Right cardiac atrium (tissue), 5 donors: ENCODE measurements around the gene SH3RF1. TPM values are rescaled to one million over a fixed set of nuclear protein-coding genes. Genes with fewer than 3 reads are reported as not detected.

Experiments
- ATAC-seq, 2 donors: fragments of 200-7000 bp; cut with Tn5 transposase; one replicate each; pipeline versions ENCODE4 v1.8.0 to v1.9.1; 2020; ENCODE audit warnings: moderate library complexity in 2 of 2, mild to moderate bottlenecking in 1 of 2
- DNase-seq, 3 donors: peaks; one replicate each; pipeline ENCODE4 v3.0.0-alpha.2; 2020
- H3K27ac ChIP-seq: one replicate; pipeline ENCODE4 v1.5.1; 2013; ENCODE audit warnings: mild to moderate bottlenecking, low read length, control low read depth, moderate library complexity
- H3K27me3 ChIP-seq: one replicate; pipeline ENCODE4 v1.6.1; 2013; ENCODE audit not compliant: control insufficient read depth, insufficient read depth
- H3K4me1 ChIP-seq: one replicate; pipeline ENCODE4 v1.6.1; 2013; ENCODE audit warnings: low read length; ENCODE audit not compliant: control insufficient read depth, insufficient read depth
- H3K4me3 ChIP-seq: one replicate; pipeline ENCODE4 v1.5.1; 2013; ENCODE audit warnings: low read length, control low read depth
- H3K9me3 ChIP-seq: one replicate; pipeline ENCODE4 v1.6.1; 2013; ENCODE audit warnings: low read length; ENCODE audit not compliant: control insufficient read depth
- WGBS: extraction: QIAGEN DNeasy Blood & Tissue Kit; methylation state at CpG from one replicate; pipeline ENCODE4 v1.1.7; 2013; 5-methylcytosine and 5-hydroxymethylcytosine counted together
- intact Hi-C, 4 donors: fragments of 100-400 bp; cut with DNase I; formaldehyde crosslinking; loops; one replicate each; pipeline versions ENCODE4 v1.11.0 to v1.14.0; 2022 to 2023
- polyA plus RNA-seq: library from polyadenylated mRNA; stranded (reverse); fragments of 200-250 nt; gene quantifications from one replicate; pipeline ENCODE4 v1.2.3, GENCODE V29; 2013
- total RNA-seq, 4 donors: library from RNA; stranded (reverse); fragmentation: NEBNext Ultra II Directional; extraction: Animal tissue kit (Norgen Biotek cat#: 25700); gene quantifications; one replicate each; pipeline ENCODE4 v1.2.1, GENCODE V29; 2021
- donor health status: healthy with polysubstance abuse.
- donor health status: DM: no; HTN: yes; CAD: no.
- donor health status: DM: no; HTN: no; CAD: no.
- donor health status: DM: no; HTN: yes; CAD: no; lungs with severe emphysema.
- donor health status: DM: yes; HTN: yes; CAD: no.

The SH3RF1 gene
- total and polyA plus RNA-seq, 5 donors: 2.4 to 16.7 (median 7.9) TPM

DNA sequence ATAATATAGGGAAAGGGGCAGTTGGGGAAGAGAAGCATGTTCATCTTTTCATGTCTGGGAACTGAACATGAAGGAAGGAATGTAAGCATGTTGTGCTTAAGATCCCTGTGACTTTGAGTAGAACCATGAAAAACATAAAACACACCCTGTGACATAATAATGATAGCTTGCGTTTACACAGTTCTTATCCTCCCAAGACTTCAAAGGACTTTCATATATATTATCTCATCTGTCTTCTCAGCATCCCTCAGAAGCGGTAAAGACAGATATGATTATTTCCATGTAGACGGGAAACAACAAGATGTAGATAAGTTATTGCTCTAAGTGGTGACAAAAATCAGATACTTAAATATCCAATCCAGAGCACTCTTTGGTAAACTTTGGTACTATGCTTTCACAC lies 3.3 kb upstream of the SH3RF1 start:
- Histone ChIP-seq H3K4me3 (no peak overlapping the region), H3K27me3 (no peaks in the 10 kb centered on the region), H3K4me1 (no peaks in the 10 kb centered on the region), H3K9me3 (no peaks in the 10 kb centered on the region), H3K27ac (no peak overlapping the region)
- 58% methylated on average over 3 of the region's 3 CpGs for WGBS
- no peak for DNase-seq
- intact Hi-C loops: loop anchor here in 3 of 4 donors (5.0 to 10.0 kb wide), 4 partner anchors 123 to 249 kb away; no protein-coding TSS in a partner anchor
- no peak for ATAC-seq

DNA sequence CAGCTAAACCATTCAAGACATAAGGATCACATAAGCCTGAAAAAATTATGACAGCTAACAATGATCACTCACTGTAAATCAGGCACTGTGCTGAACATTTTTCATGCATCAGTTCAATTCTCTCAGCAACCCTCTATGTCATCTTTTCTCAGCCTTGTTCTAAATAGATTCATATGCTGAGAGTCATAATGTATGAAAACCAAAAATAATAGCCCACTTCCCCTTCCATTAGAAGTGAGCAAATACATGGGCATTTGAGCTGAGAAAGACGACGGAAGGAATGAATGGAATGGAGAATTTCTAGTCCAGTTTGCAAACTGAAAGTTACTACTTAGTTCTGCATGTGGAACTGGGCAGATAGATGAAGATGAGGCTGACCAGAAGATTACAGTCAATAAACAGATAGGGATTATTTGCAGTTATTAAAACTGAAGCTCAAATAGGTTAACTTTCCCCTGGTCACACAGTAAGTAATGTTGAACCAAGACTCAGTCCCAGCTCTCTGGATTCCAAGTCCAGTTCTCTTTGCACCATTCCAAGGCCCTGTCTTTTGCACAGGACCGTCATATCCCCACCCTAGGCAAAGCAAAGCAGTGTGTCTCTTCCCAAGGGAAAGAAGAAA lies 1.6 kb upstream of the SH3RF1 start:
- DNase-seq (no peak), ATAC-seq (no peak)
- no peaks in the 10 kb centered on the region for H3K9me3 ChIP-seq
- peaks cover 3% of the 10 kb centered on the region for H3K4me1 ChIP-seq
- WGBS: 40% methylated on average over 3 of the region's 3 CpGs
- no peaks in the 10 kb centered on the region for H3K27me3 ChIP-seq
- intact Hi-C loops: loop anchor here in 3 of 4 donors (5.0 to 10.0 kb wide), 4 partner anchors 125 to 248 kb away; no protein-coding TSS in a partner anchor
- no peak overlapping the region for H3K4me3 ChIP-seq
- no peak overlapping the region for H3K27ac ChIP-seq

DNA sequence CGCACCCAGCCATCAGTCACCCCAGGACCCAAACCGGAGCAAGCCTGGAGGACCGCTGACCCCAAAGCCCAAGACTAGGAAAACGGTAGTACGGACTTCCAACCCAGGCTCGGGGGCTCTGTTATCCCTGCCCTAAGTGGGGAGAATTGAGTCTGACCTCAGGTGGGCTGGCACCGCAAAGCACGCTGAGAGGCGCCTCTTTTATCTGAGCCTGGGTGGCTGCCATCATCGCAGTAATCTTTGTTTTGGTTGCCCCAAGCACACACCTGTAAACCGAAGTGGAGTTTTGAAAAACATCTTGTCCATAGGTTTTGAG lies 894 bp upstream of the SH3RF1 start:
- intact Hi-C loops: loop anchor here in 3 of 4 donors (5.0 to 10.0 kb wide), 4 partner anchors 126 to 247 kb away; no protein-coding TSS in a partner anchor
- Histone ChIP-seq H3K4me1 (peaks cover 3% of the 10 kb centered on the region), H3K9me3 (no peaks in the 10 kb centered on the region), H3K4me3 (peak overlapping the region; percentile 83), H3K27me3 (no peaks in the 10 kb centered on the region), H3K27ac (no peak overlapping the region)
- 19% methylated on average over 11 of the region's 11 CpGs for WGBS
- no peak for ATAC-seq
- peak in 1 of 3 donors; percentile 58 for DNase-seq

DNA sequence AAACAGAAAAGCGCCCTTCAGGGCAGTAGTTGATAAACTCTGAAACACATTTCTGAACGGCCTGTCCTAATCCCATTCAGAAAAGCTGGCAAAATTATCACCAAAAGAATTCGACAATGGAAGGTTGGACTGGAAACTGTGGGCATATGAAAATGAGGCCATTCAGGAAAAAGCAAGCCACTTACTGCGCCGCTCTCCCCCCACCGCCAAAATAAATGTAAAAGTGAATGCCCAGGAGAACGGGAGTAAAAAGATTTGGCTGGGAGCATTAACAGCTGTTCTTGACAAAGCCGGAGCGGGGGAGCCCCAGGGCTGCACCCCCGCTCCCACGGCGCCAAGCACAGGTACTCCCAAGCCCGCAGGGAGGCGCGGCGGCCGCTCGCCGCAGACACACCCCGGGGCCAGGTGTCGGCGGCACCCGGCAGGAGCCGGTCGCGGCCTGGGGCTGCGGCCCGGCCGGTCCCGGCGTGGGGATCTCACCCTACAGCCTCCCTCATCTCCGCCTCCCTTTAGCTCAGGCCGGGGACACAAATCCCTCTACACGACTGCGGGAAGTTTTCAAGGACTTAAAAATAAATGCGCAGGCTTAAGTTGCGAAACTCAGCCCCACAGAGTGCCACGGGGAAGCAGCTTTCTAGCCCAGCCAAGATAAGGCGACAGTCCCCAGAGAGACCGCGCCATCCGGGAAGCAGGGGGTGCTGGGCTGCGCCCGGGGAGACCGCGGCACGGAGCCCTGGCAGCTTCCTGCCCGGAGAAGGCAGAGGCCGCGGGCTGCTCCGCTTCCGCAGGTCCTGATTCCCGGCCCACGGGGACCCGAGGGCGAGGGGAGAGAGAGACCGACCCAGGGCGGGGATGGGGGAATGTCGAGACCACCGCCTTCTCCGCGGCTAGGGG lies 593 bp downstream of the SH3RF1 start:
- peak overlapping the region; percentile 83 for H3K4me3 ChIP-seq
- WGBS: 1% methylated on average over 62 of the region's 62 CpGs
- peak; percentile 84 to 85 for ATAC-seq

DNA sequence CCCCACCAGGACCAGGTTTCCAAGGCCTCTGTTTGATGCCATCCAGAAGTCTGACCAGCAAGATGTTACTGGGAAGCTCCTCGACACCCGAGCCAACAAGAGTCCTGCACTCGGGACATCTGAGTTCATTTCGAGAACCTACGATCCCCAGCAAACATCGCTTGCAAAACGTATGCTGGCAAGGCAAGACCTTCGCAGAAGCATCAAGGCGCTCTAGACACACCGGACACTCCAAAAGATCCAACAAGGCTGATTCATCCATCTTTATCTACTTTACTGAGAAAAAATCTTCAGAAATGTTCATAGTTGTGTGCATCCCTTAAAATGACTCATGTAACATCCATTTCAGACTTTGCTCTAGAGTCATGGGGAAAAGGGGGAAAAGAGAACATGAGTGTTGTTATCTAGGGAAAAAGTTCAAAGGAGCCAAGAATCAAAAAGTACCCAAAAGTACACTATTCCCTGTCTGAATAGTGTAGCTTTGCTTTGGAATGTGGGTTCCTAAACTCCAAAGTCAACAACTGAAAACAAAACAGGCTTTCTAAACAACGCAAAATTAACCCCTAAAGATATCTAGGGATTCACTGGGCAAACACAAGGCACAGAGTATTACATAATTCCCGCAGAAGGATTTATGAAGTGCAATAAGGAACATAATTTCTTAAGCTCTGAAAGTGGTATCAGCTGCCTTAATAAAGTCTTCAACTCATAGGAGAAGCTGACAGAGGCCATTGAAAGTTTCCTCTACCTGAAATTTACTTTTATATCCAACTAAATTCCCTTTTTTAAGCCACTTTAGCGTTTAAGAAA lies 1.6 kb downstream of the SH3RF1 start:
- intact Hi-C loops: no loop called here

More for the DNA sequence above, 593 bp downstream of the SH3RF1 start:
- Histone ChIP-seq H3K4me1 (peaks cover 3% of the 10 kb centered on the region), H3K9me3 (no peaks in the 10 kb centered on the region), H3K27me3 (no peaks in the 10 kb centered on the region), H3K27ac (peak overlapping the region; percentile 33)
- intact Hi-C loops: loop anchor here in 3 of 4 donors (5.0 to 10.0 kb wide), 4 partner anchors 127 to 245 kb away; no protein-coding TSS in a partner anchor
- DNase-seq: peak; percentile 86 to 92 (median 92)

DNA sequence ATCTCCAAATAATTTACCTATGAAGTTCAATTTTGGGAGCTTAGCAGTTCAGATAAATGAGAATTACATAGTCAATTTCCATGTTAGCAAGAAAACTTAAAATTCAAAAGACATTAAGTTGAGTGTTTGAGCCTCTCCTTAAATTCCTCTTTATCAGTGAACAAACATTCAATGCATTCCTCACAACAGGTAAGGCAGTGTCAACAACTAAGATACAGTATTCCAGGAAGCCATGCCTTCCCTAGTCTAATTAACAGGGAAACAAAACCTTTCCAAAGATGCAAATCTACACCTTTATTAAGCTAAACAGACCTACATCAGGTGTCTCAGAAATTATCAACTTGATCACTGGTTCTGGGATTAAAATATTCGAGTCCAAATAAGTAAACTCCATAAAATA lies 3.7 kb downstream of the SH3RF1 start:
- Histone ChIP-seq H3K9me3 (no peaks in the 10 kb centered on the region), H3K4me1 (peaks cover 3% of the 10 kb centered on the region), H3K4me3 (peak overlapping the region; percentile 21), H3K27ac (no peak overlapping the region), H3K27me3 (no peaks in the 10 kb centered on the region)
- DNase-seq (no peak), ATAC-seq (no peak)
- intact Hi-C loops: no loop called here
- WGBS: 55% methylated on average over 1 of the region's 1 CpG

More for the DNA sequence above, 1.6 kb downstream of the SH3RF1 start:
- Histone ChIP-seq H3K4me3 (peak overlapping the region; percentile 83), H3K27ac (no peak overlapping the region), H3K4me1 (peaks cover 3% of the 10 kb centered on the region), H3K27me3 (no peaks in the 10 kb centered on the region), H3K9me3 (no peaks in the 10 kb centered on the region)
- WGBS: 69% methylated on average over 13 of the region's 13 CpGs
- ATAC-seq (no peak), DNase-seq (no peak)

DNA sequence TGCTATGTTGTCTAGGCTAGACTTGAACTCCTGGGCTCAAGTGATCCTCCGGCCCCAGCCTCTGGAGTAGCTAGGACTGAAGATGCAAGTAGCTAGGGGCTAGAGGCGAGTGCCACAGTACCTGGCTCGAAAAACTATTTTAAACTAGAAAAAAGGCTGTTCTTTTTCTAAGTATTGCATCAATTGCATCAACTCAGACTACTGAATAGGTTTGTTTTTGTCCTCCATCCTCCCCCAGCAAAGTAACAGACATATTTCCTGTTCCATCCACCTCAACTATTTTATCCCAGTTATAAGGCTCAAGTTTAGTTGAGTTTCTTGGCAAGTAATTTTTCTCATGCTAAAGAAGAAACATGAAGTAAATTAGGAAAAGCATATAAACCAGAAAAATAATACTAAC lies 4.1 kb downstream of the SH3RF1 start:
- DNase-seq: no peak
- Histone ChIP-seq H3K4me1 (peaks cover 3% of the 10 kb centered on the region), H3K27ac (no peak overlapping the region), H3K9me3 (no peaks in the 10 kb centered on the region), H3K27me3 (no peaks in the 10 kb centered on the region), H3K4me3 (no peak overlapping the region)
- 98% methylated on average over 3 of the region's 3 CpGs for WGBS
- intact Hi-C loops: no loop called here
- ATAC-seq: no peak

DNA sequence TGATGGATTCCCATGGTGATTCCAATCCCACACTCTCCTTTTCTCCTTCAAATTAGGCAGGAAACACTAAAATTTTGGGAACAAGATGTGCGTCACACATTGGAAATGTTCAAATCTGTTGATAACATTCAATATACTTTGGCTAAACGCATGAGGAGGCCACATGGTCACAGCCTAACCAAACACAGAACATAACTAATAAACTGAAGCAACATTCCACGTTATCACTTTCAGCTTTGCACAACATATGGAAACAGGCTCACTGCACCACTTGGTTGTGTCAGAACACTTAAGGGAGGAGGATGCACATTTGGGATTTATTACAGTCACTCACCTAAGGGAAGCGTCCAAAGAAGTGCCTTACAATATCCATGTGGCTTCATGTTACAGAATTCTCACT lies 4.7 kb downstream of the SH3RF1 start:
- peaks cover 4% of the 10 kb centered on the region for H3K4me1 ChIP-seq
- H3K4me3 ChIP-seq: no peak overlapping the region
- intact Hi-C loops: no loop called here
- DNase-seq (no peak), ATAC-seq (peak in 1 of 2 donors; percentile 2)
- H3K9me3 ChIP-seq: no peaks in the 10 kb centered on the region
- whole genome bisulfite sequencing: 73% methylated on average over 4 of the region's 4 CpGs
- H3K27ac ChIP-seq: no peak overlapping the region
- H3K27me3 ChIP-seq: no peaks in the 10 kb centered on the region

DNA sequence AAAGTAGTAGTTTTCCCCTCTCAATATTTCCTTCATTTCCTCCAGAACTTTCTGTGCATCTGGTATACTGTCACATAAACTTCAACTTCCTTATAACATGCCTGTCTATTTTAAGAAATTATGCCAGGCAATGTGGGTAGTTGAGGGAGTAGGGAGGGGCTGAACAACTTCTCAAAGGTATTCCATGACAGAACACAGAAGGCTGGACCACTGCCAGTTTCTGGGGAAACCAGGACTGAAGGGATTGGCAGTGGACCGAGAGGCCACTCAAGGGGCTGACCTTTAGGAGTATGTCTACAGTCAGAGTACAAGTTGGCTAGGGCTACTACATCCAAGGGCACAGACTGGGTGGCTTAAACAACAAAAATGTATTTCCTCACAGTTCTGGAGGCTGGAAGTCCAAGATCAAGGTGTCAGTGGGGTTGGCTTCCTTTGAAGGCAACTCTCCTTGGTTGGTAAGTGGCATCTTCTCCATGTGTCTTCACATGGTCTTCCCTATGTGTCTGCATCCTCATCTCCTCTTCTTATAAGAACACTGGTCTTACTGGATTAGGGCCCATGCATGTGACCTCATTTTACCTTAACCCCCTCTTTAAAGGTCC lies 6.9 kb downstream of the SH3RF1 start:
- no peak for DNase-seq
- Histone ChIP-seq H3K27ac (no peak overlapping the region), H3K9me3 (no peaks in the 10 kb centered on the region), H3K27me3 (no peaks in the 10 kb centered on the region), H3K4me3 (no peak overlapping the region), H3K4me1 (peaks cover 3% of the 10 kb centered on the region)
- WGBS: 82% methylated on average over 1 of the region's 1 CpG
- intact Hi-C loops: no loop called here
- ATAC-seq: no peak

DNA sequence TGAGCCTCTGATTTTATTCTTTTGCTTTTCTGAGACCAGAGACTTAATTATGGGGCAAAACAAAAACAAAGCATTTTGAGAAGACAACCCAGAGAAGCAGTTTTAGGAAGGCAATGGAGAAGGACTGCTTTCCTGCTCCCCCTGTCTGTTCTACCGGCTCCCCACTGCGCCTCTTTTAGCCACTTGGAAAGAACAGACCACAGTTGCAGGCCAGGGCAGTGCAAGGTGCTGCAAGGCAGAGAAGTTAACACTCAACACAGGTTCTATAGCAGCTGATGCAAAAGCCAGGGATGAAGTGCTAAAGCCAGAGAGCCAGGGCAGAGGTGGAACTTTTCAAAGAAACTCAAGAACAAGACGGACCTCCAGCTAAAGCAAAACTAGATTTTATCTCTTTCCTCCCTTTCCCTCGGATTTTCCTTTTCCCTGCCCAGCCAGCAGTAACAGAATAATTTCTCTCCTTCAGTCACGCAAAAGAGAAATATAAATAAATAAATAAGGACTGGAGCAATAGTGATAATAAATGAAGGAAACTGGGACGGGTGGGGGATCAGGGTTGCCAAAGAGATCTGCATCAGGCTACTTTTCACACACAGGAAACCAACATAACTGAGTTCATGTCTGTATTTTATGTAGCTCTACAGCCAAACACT lies 10.4 kb downstream of the SH3RF1 start:
- 42% methylated on average over 6 of the region's 6 CpGs for WGBS
- DNase-seq: no peak
- Histone ChIP-seq H3K4me1 (peaks cover 12% of the 10 kb centered on the region), H3K27ac (no peak overlapping the region), H3K27me3 (no peaks in the 10 kb centered on the region), H3K4me3 (no peak overlapping the region), H3K9me3 (no peaks in the 10 kb centered on the region)
- peak in 1 of 2 donors; percentile 47 for ATAC-seq
- intact Hi-C loops: no loop called here
